Left colon (tissue), 2 donors: Measurements from ENCODE around the gene MRPS22. TPM values are rescaled to one million over a fixed set of nuclear protein-coding genes. Genes with fewer than 3 reads are reported as not detected.

Experiments
- ATAC-seq: fragments of 200-7000 bp; cut with Tn5 transposase; one replicate; pipeline ENCODE4 v1.9.1; 2020; ENCODE audit warnings: mild to moderate bottlenecking, moderate library complexity
- DNase-seq, 2 donors: peaks; one replicate each; pipeline ENCODE4 v3.0.0-alpha.2; 2020
- intact Hi-C, 2 donors: fragments of 100-400 bp; cut with DNase I in 1 of 2; cut with micrococcal nuclease in 1 of 2; formaldehyde crosslinking; loops; one replicate each; pipeline versions ENCODE4 v1.11.2 to v1.14.0; 2022; cut with DNase I, micrococcal nuclease
- long read RNA-seq: library from polyadenylated mRNA; unstranded; transcript quantifications from one replicate; pipeline ENCODE4 v2.0.0, GENCODE V29; 2021
- total RNA-seq, 2 donors: library from RNA; stranded (reverse); fragmentation: NEBNext Ultra II Directional; extraction: Animal tissue kit (Norgen Biotek cat#: 25700); gene quantifications; one replicate each; pipeline ENCODE4 v1.2.1, GENCODE V29; 2021
- donor health status: DM: no; HTN: no; CAD: no.
- donor health status: DM: yes; HTN: yes; CAD: no.

MRPS22 gene
- 10 to 100 TPM; 48.3 to 48.7 TPM for total RNA-seq
- long read RNA-seq, transcript MRPS22-202 (8 exons, 1,099 nt): minor isoform, 5 of 57 reads
- long read RNA-seq, transcript MRPS22-201 (8 exons, 1,120 nt): major isoform, 46 of 57 reads
- long read RNA-seq, partial matches to known transcripts: 2 of 57 reads
- long read RNA-seq, other reads (novel, unspliced or antisense): 1 of 57 reads

GRCh38 chr3:139343895-139344856, at the start of gene MRPS22:
Gene MRPS22 (plus strand): TSS chr3:139344020. CDS start chr3:139344027, 7 bp downstream.
- intact Hi-C loops: no loop called here
- DNase-seq (peak; percentile 82 to 86), ATAC-seq (peak; percentile 95)

DNA sequence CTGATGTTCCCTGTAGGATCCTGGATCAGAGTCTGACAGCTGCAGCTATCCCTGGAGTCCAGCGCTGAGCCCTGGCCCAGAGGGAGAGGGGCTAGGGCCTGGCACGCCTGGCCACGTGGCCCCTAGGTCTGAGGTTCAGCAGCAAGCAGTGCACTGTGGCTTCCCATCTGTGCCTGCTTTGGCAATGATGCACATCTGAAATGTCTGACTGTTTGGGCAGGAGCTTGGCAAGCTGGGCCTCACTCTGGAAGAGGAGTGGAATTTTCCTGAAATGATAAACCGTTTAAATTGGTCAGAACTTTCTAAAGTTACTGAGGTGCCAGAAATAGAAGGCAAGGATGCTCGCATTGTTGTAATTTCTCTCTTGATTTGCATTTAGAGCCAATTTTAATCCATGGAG, 48.8 kb upstream of the MRPS22 start:
- intact Hi-C loops: no loop called here
- no peak for ATAC-seq

GRCh38 chr3:139296141-139296718, 47.6 kb upstream of the MRPS22 start:
- intact Hi-C loops: no loop called here
- no peak for DNase-seq
- ATAC-seq: no peak

More for the DNA sequence above, 48.8 kb upstream of the MRPS22 start:
- no peak for DNase-seq

GRCh38 chr3:139297588-139298311, 46.1 kb upstream of the MRPS22 start:
- ATAC-seq: no peak
- no peak for DNase-seq

GRCh38 chr3:139299261-139300132, 44.3 kb upstream of the MRPS22 start:
- DNase-seq: no peak
- ATAC-seq: no peak
- intact Hi-C loops: no loop called here

More at GRCh38 chr3:139297588-139298311, 46.1 kb upstream of the MRPS22 start:
- intact Hi-C loops: no loop called here

DNA sequence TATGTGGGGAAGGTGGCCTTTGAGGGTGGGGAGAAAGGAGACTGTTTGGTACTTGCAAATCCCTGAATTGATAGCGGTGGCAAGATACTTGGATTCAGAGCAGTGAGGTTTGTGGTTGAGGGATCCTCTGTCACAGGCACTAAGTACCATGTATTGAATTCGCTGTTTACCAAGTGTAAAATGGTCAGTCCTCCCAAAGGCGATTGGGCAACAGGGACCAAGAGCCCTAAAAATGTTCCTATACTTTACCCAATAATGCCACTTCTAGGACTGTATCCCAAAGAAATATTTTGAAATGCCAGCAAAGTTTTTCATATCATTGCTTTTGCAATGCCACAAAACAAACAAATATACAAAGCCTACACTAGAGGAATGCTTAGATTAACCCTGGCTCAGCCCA, 43.4 kb upstream of the MRPS22 start:
- intact Hi-C loops: no loop called here
- DNase-seq (no peak), ATAC-seq (no peak)

GRCh38 chr3:139301183-139301582, 42.6 kb upstream of the MRPS22 start:
- no peak for DNase-seq
- intact Hi-C loops: no loop called here
- no peak for ATAC-seq

DNA sequence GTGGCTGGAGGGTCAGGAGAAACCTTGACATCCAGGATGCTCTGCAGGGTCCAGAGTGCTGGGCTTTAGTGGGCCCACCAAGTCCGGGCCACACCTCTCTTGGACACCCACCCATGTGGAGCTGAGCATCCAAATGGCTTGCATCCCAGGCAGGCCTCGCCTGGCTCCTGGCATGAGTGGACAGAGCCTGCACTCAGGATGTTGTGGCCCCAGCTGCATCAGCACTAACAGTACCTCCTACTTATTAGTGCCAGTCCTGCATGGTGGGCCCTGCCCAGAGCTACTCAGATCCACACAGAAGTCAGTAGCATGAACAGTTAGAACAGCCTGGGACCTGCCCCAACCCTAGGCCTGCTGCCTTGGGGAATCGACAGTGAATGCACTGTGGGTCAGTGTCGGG, 42.2 kb upstream of the MRPS22 start:
- no peak for ATAC-seq
- no peak for DNase-seq

DNA sequence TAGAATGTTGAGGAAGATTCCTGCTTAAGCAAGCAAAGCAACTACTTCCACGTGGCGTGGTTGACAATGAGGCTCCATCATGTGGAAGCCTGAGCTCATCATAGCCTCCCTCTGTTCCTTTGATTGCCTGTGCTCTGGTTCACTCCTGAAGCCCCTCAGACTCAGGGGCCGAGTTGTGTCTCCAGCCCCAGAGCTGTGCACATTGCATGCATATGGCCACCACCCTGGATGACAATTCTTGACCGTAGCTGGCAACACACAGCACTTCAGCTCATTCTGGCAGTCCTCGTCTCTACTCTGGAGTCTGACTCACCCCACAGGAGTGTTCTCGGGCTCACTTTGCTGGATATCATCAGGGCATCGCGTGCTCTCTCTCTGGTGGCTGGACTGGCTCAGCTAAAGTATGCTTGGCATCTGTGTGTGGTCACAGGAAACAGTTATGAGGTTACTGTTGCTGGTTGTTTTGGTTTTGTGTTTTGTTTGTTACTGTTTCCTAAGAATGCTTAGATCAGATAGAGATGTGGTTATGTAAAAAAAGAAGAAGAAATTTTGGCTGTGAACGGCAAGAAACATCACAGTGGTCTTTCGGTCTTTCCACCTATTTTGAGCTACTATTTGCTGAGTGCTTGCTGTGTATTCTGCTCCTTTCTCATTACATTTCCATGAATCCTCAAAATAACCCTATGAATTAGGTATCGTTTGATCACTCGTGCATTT, 41.6 kb upstream of the MRPS22 start:
- ATAC-seq (no peak), DNase-seq (no peak)
- intact Hi-C loops: no loop called here

More for the DNA sequence above, 42.2 kb upstream of the MRPS22 start:
- intact Hi-C loops: no loop called here

GRCh38 chr3:139302801-139303113, 41.1 kb upstream of the MRPS22 start:
- ATAC-seq (no peak), DNase-seq (no peak)
- intact Hi-C loops: no loop called here

GRCh38 chr3:139303216-139303615, 40.6 kb upstream of the MRPS22 start:
- DNase-seq: no peak
- intact Hi-C loops: no loop called here
- no peak for ATAC-seq

DNA sequence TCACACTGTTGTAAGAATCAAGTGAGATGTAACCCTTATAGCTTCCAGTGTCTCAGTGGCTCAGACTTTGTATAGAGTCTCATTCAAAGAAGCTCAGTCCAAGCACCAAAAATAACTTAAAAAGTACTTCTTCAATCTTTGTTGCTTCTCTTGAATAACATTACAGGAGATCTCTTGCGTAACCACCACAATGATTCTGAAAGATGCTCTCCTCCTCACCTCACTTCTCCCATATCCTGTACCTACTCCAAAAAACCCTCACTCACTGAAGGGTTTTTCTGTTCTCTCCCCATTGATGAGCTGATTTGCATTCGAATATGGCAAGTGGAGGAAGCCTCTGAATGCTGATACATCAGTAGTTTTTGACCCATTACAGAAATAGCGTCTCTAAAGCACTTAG, 39.4 kb upstream of the MRPS22 start:
- intact Hi-C loops: no loop called here
- DNase-seq (no peak), ATAC-seq (no peak)

- intact Hi-C loops: no loop called here
- no peak for ATAC-seq
Observed at GRCh38 chr3:139306078-139306477, 37.7 kb upstream of the MRPS22 start.

DNA sequence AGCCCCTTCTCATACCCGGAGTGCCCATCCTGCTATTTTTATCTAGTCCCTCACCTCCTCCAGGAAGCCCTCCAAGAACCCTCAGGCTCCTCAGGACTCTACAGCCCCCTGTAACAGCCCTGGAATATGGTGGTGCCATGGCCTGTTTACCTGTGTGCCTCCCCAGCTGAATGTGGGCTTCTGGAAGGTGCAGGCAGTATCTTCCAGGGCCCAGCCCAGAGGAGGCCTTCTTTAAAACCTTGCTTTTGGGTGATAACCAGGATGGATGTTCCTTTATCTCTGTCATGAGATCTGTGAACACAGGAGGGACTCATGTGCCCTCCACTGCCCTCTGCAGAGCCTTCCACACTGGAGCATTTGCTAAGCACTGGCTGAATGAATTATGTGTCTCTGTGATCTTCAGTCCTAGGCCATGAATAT, 36.7 kb upstream of the MRPS22 start:
- ATAC-seq (no peak), DNase-seq (no peak)
- intact Hi-C loops: no loop called here

More at GRCh38 chr3:139306078-139306477, 37.7 kb upstream of the MRPS22 start:
- no peak for DNase-seq

DNA sequence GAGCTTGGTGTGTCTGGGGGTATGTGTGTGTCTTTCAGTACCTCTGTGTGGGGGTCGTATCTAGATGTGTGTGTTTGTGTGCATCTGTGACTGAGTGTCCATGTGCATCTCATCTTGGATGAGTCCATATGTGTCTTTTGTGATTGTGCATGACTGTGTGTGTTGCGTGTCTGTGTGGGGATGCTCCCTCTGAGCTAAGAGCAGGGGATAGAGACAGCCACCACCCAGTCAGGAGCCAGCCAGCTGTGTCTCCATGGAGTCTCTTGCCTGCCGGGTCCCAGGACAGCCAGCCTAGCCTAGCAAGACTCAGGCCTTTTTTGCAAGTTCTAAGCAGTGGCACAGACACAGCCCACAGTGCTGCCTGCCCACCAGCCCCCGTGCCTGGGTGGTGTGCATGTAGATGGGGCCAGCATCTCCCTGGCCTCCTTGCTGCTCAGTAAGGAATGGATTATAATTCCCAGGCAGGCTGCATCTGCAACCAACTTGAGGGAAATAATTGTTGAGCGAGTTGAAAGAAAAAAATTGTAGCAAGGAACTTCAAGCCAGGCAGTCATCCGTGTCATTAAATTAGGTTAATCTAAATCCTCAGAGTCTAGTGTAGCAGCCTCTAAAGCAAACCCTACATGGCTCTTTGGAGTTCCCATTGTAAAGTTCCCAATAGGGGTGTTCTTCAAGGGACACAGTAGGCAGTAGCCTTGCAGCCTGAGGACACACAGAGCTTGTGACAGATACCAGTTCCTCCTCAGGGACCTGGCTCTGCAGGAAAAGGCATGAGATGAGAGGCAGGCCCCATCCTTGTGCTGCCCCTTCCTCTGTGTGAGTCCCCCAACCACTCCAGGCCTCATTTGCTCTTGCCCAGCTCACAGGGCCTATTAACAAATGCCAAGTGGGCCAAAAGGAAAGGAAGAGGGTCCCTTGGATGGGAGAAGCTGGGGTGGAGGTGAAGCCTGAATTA, 35.9 kb upstream of the MRPS22 start:
- no peak for DNase-seq
- intact Hi-C loops: no loop called here

GRCh38 chr3:139308560-139308959, 35.3 kb upstream of the MRPS22 start:
- intact Hi-C loops: no loop called here
- DNase-seq: no peak
- ATAC-seq: no peak

More for the DNA sequence above, 35.9 kb upstream of the MRPS22 start:
- no peak for ATAC-seq
